NCI-H128 (cell line): ENCODE measurements around the gene MAP3K9.
A peak's percentile ranks its signal among the peaks of the same experiment; 100 is the strongest.

ENCODE experiments used
- DNase-seq: peaks from one replicate; lab custom pipeline; 2025; ENCODE audit not compliant: unreplicated experiment; lab: John Stamatoyannopoulos, UW

Gene MAP3K9

GRCh38 chr14:70788898-70789297 lies 20.4 kb downstream of the MAP3K9 start:
- no peak for DNase-seq

DNA sequence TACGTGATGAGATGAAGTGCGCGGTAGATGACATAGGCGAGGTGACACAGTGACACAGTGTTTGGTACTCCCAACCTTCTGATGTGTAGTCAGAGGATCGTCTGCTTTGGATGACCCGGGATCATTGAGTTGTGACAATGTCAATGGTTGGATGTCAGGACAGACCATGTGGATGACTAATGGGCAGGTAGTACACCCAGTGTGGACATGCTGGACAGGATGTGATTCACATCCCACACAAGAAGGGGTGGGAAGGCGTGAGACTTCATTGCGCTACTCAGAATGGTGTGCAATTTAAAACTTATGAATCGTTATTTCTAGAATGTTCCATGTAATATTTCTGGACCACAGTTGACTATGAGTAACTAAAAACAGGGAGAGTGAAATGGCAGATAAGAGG lies 23.8 kb downstream of the MAP3K9 start:
- DNase-seq, result no peak

- no peak for DNase-seq
Measured at GRCh38 chr14:70784886-70785285, 24.4 kb downstream of the MAP3K9 start.

DNA sequence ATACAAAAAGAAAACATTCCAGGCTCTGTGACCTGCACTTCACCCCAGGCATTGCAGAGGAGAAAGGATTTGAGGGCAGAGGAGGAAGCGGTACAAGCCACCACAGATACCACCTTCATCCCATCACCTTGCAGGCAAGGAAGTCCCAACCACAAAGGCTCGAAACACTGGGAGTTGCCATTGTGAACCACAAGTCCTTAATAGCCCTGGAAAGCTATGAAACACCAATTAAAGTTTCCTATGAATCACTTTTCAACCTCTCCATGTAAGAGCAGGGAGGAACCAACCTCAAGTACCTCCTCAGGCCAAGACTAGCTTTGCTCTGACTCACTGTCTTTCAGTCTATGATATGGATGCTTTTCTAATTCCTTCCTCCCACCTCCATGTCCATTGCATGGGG lies 27.0 kb downstream of the MAP3K9 start:
- no peak for DNase-seq

DNA sequence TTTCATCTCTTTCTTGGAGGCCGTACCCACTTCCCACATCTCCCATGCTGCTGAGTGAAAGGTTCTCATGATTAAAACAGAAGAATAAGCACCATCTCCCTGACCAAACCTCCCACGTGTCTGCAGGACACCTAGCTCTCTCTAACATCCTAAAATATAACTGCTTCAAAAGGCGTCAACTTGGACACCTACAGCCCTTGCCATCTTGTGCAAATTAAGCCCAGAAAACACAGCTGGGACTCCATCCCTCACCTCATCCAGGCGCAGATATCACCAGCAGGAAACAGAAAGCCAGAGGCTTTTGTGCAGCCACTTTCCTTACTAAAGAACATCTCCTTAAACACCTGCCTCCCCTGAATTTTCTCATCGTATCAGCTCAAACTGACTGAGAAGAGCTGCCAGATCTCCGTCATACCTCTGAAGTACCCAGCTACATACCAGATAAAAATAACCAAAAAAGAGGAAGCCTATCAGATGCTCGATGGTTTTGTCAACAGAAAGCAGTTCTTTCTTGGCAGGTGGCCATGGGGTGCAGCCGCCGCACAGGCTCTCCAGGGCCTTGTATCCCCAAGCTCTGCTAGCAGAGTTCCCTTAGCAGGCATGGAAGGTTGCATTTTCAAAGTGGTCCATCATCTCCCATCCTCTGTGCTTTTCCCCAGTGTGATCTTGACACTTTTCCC lies 28.8 kb downstream of the MAP3K9 start:
- DNase-seq, result no peak

- DNase-seq, result no peak
Measured at GRCh38 chr14:70779667-70780066, 29.6 kb downstream of the MAP3K9 start.

GRCh38 chr14:70776197-70776596 lies 33.1 kb downstream of the MAP3K9 start:
- DNase-seq, result no peak

GRCh38 chr14:70773182-70773862 lies 36.0 kb downstream of the MAP3K9 start:
- no peak for DNase-seq

DNA sequence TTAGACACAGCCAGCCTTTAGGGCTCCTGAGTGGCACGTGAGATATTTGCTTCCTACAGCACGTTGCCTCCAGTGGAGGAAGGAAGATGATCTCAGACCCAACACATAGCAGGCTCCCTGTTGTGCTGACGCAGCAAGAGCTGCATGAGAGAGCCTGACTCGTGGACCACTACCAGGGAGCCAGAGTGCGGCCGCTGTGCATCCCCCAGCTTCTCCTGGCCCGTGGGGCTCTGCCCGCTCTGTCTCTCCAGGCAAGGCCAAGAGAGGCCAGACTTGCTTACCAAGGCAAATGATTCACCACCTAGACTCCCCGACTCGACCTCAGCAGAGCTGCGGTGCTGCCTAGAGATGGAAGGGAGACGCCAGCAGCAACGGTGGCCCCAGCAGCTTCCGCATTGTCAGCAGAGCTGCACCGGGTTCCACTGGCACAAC lies 37.5 kb downstream of the MAP3K9 start:
- no peak for DNase-seq

- no peak for DNase-seq
Measured at GRCh38 chr14:70770490-70770889, 38.8 kb downstream of the MAP3K9 start.

DNA sequence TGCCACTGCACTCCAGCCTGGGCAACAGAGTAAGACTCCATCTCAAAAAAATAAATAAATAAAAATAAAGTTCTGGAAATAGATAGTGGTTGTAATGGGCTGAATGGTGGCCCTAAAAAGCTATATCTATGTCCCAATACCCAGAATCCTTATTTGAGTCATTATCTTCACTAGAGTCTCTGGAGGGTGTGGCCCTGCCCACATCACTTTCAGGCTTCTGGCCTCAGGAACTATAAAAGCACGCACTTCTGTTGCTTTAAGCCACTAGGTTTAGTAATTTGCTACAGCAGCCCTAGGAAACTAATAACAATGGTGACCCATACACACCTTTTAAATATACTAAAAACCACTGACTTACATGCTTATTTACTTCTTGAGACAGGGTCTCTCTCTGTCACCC lies 49.9 kb downstream of the MAP3K9 start:
- DNase-seq, result no peak

- DNase-seq, result no peak
Measured at GRCh38 chr14:70755655-70756054, 53.7 kb downstream of the MAP3K9 start.

DNA sequence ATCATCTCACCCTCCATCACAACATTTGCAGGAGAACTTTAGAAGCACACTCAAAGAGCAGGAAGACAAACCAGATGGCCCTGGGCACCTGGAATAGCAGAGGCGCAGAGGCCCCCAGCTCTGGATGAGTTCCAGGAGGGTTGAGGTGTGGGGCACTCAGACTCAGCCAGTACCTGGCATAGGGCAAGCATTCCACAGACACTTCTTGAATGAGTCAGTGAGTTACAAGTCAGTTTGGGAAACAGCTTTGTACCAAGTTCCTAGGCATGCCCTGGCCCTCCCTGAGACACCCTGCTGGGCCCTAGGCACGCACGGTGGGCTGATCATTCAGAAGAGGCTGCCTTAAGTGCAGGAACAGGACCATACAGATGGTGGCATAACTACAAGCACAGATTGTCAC lies 54.3 kb downstream of the MAP3K9 start:
- no peak for DNase-seq

DNA sequence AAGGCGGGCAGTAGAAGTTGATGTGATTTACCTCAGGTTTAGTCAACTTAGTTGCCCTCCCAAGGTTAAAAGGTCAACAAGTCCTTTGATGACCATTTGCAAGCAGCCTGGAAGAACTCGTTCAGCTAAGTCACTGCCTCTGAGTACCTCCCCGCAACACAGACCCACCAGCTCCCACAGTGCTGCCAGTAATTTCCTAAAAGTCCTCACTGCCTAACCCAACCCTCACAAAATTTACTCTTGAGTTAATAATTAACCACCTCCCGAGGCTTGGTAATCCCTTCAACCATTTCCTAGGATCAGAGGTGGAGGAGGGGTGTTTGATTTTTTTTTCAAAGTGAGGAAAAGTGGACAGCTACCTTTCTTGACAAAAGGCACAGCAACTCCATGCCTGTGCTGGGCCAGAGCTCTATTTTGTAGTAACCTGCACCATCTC lies 55.8 kb downstream of the MAP3K9 start:
- no peak for DNase-seq

- DNase-seq, result no peak
Measured at GRCh38 chr14:70748422-70748821, 60.9 kb downstream of the MAP3K9 start.

- DNase-seq, result no peak
Measured at GRCh38 chr14:70744641-70745040, 64.7 kb downstream of the MAP3K9 start.

DNA sequence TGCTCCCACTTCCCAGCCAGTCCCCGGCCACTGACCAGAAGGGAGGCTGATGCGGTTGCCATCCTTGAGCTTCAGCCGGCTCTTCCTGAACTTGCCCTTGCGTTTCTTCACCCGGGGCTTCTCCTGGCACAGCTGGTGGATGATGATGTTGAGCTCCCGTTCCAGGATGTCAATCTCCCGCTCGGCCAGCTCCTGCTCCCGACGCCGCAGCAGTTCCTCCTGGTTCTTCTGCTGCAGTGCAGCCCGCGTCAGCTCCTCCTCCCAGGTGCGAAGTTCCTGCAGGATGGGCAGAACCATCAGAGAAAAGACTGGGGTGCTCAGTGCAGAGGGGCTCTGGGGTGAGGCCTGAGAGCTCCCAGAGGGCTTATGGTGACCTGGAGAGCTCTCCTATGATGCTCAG lies 67.0 kb downstream of the MAP3K9 start:
- no peak for DNase-seq

DNA sequence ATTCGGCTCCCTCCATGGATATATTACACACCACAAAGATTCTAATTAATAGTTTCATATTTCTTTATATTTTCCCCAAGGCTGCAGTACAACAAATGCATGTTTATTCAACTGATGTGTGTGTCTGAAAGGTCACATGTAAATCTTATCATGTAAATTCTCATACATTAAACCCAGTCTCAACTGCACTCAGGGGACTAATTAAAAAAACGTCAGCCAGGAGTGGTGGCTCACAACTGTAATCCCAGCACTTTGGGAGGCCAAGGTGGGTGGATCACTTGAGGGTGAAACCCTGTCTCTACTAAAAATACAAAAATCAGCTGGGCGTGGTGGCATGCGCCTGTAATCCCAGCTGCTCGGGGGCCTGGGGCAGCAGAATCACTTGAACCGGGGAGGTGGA lies 67.8 kb downstream of the MAP3K9 start:
- DNase-seq, result no peak

DNA sequence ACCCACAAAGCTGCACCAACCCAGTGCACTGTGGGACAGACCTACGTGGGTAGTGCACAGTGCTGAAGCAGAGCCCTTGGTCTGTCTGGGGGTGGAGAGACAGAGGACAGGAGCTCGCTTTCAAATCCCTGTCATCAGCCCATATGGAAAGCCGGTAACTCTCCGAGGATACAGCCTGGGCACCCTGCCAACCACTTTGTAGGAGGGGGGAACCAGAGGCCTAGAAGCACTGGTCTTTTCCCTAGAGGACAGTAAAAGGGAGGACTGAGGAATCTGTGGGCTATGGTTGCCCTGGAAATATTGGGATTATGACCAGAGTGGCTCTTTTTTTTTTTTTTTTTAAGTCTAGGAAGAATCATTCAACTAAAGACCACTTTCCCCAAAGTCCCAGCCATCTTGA lies 74.3 kb downstream of the MAP3K9 start:
- peak; percentile 69 for DNase-seq

GRCh38 chr14:70731447-70732239 lies 77.7 kb downstream of the MAP3K9 start:
- no peak for DNase-seq

- no peak for DNase-seq
Measured at GRCh38 chr14:70730393-70730792, 78.9 kb downstream of the MAP3K9 start.
